ENCODE measurements around the gene TFAP2A.

Gene TFAP2A

DNA sequence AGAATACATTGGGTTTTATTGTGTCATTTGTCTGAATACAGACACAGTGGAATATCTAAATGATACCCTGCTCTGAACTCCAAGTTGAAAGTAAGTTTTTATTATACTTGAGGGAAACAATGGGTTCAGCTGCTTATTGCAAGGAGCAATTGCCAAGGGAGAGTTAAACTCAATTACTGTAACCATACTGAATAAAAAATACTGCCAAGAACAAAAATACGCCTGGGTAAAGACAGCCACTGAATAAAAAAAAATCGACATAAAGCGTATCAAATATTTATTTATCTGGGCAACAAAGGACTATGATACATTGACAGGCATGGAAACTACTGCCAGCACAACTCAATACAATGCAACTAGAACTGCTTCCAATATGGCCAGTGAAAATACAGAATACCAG is 18.1 kb downstream of the TFAP2A start:
- ChIA-PET POLR2A (no interaction called here), CTCF (interaction anchor here (0.7 kb wide), 1 partner anchor 14 kb away, joined by 3 read pairs; no protein-coding TSS in a partner anchor)
- TF ChIP-seq, protein P1, sequence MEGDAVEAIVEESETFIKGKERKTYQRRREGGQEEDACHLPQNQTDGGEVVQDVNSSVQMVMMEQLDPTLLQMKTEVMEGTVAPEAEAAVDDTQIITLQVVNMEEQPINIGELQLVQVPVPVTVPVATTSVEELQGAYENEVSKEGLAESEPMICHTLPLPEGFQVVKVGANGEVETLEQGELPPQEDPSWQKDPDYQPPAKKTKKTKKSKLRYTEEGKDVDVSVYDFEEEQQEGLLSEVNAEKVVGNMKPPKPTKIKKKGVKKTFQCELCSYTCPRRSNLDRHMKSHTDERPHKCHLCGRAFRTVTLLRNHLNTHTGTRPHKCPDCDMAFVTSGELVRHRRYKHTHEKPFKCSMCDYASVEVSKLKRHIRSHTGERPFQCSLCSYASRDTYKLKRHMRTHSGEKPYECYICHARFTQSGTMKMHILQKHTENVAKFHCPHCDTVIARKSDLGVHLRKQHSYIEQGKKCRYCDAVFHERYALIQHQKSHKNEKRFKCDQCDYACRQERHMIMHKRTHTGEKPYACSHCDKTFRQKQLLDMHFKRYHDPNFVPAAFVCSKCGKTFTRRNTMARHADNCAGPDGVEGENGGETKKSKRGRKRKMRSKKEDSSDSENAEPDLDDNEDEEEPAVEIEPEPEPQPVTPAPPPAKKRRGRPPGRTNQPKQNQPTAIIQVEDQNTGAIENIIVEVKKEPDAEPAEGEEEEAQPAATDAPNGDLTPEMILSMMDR (IDR thresholded peaks at IDR 0.05; ENCODE audit: control extremely low read depth, extremely low read depth, low read depth, missing control alignments), result no peak
- no peak for DNase-seq (ENCODE audit: extremely low spot score)

DNA sequence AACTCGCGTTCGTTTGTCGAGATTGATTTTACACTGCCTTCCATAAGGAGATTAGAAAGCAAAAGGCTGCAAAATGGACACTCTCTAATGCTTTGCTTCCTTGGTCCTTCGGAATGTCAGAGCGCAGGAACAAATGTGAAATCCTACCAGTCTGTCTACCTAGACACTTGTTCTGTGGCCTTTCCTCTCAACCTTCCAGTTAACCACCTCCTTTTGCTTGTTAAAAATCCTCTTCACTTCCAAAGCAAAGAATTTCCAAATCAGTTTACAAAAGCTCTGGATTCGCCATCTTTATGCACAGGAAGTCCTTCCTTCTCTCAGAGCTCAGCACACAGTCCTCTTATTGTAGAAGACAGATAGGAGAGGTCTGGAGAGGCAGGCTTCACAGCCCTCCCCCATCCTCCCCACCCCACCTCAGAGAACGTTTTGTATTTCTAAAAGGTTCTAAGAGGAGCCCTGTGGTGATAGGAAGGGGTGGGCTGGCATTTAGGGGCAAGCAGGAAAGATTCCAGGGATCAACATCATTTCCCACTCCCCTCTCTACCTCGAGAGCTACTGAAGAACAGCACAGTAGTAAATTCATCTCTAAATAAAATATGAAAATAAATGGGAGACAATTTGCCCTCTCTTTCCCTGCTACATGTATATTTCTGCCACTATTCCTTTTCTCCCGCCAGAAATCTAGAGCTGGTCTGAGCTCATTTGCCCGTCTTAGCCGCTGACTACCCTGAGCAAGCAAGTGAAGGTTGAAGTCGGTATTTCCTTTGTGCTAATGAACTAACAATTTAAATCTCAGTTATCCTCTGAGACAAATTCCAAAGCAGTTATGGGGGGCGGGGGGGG is 18.9 kb downstream of the TFAP2A start:
- no peak for DNase-seq (ENCODE audit: extremely low spot score)
- ChIA-PET CTCF (no interaction called here), POLR2A (no interaction called here)
- TF ChIP-seq, protein P1 (IDR thresholded peaks at IDR 0.05; ENCODE audit: control extremely low read depth, extremely low read depth, low read depth, missing control alignments), result no peak

DNA sequence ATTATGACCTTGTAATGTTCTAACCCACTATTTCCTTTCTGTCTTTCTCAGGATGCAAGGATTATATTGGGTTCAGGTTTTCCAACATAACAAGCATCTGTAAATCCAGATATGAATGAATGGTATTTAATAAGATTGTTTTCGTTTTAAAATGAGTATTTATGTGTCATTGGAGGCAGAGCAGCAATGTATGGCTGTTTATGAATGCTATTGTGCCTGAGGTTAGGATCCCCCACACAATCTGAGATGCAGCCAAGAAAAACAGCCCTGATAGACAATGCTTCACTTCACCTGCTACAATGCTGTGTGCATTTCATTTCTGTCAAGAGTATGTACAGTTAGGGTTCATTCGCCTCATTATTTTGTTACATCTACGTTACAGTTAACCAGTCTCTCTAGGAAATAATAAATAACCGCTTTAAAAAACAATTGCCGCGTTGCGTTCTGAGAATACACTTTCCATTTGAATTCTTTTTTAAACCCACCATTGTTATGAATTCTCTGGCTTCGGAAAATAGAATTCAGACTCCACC is 19.6 kb downstream of the TFAP2A start:
- ChIA-PET POLR2A (no interaction called here), CTCF (no interaction called here)
- TF ChIP-seq, protein P1 (IDR thresholded peaks at IDR 0.05; ENCODE audit: control extremely low read depth, extremely low read depth, low read depth, missing control alignments), result no peak
- no peak for DNase-seq (ENCODE audit: extremely low spot score)

DNA sequence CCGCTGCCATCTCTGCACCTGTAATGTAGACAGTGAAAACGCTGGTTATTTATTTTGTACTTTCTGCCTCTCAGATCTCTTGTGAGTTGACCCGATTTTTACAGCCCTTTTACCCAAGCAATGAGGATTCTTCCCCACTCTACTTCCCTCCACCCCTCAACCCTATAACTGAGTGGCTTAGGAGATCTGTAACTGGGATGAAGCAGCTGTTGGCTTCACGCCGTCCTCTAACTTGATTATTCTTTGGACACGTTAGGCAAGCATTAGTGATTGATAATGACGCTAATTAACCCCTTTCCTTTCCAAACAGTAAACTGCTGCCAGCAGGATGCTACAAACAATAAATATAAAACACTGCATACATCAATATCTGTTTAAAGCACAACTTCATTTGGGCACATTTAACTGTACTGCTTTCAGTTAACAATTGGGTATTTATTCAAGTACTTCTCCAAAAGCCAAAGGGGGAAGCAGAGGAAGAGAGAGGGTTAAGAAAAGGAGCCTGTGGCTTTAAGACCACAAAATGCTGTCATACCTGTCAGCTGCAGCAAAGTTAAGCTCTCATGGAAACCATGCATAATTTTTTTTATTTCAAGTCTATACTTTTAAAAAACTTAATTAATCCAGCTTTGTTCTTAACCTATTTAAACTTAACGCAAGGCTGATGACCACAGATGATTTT is 21.2 kb downstream of the TFAP2A start:
- CTCF ChIA-PET, result no interaction called here
- POLR2A ChIA-PET, result no interaction called here
- TF ChIP-seq, protein P1 (IDR thresholded peaks at IDR 0.05; ENCODE audit: control extremely low read depth, extremely low read depth, low read depth, missing control alignments), result no peak
- no peak for DNase-seq (ENCODE audit: extremely low spot score)

DNA sequence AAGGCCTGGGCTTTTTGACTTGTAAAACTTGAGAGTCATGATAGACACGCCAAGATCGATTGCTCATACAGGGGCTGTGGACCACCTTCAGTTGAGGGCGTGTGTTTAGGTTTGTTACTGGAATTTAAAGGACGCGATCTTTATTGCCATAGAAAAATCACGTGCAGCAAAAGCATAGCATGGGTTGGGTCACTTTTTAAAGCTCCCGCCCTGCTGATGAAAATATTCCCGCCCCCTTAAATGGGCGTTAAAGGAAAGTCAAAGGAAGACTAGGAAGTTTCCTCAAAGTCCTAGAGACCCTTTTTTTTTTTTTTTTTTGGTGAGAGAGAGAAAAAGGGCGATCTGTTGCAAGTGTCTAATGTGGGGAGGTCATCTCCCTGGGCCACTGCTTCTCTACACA is 23.1 kb downstream of the TFAP2A start:
- POLR2A ChIA-PET, result no interaction called here
- CTCF ChIA-PET, result no interaction called here
- DNase-seq (ENCODE audit: extremely low spot score), result no peak
- TF ChIP-seq, protein P1 (IDR thresholded peaks at IDR 0.05; ENCODE audit: control extremely low read depth, extremely low read depth, low read depth, missing control alignments), result no peak

DNA sequence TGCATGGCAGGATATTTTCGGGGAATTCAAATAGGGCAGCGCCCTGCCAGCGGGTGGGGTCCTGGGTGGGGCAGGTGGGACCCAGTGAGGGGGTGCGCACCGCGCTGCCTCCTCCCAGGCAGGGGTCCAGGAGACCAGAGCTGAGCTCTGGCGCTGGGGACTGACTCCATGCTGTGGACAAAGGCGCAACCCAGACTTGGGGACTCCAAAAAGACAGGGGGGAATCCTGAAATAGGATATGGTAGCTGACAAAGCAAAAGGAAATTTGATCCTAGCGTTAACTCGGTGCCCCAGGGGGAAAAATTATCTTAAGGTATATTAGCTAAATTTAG is 23.6 kb downstream of the TFAP2A start:
- TF ChIP-seq, protein P1 (IDR thresholded peaks at IDR 0.05; ENCODE audit: control extremely low read depth, extremely low read depth, low read depth, missing control alignments), result no peak
- no peak for DNase-seq (ENCODE audit: extremely low spot score)
- POLR2A ChIA-PET, result no interaction called here
- CTCF ChIA-PET, result no interaction called here
